ENCODE data around the gene BAHD1.

Gene BAHD1

GRCh38 chr15:40464595-40465185, 23.9 kb downstream of the BAHD1 start:
- no peak for DNase-seq

- no peak for DNase-seq
Observed at GRCh38 chr15:40465939-40466338, 25.2 kb downstream of the BAHD1 start.

GRCh38 chr15:40466426-40467260, 25.9 kb downstream of the BAHD1 start:
- no peak for DNase-seq

GRCh38 chr15:40467261-40467615, 26.5 kb downstream of the BAHD1 start:
- no peak for DNase-seq

- no peak for DNase-seq
Observed at GRCh38 chr15:40468898-40469331, 28.2 kb downstream of the BAHD1 start.

- DNase-seq = no peak
Observed at GRCh38 chr15:40469776-40470390, 29.1 kb downstream of the BAHD1 start.

GRCh38 chr15:40470423-40471104, 29.8 kb downstream of the BAHD1 start, which contains the start of gene CHST14:
TSS of gene CHST14 (plus strand) at chr15:40470984. CDS start at chr15:40471214, 230 bp downstream.
- DNase-seq = peak in 42 of 51 donors; percentile 5 to 78 (median 49)

- peak in 9 of 51 donors; percentile 39 to 68 (median 48) for DNase-seq
Observed at GRCh38 chr15:40471105-40471807, 30.5 kb downstream of the BAHD1 start.

- DNase-seq = peak in 2 of 51 donors; percentile 4 to 17
Observed at GRCh38 chr15:40471808-40472150, 31.0 kb downstream of the BAHD1 start.

GRCh38 chr15:40472171-40472727, 31.5 kb downstream of the BAHD1 start:
- DNase-seq = no peak

GRCh38 chr15:40474581-40474980, 33.8 kb downstream of the BAHD1 start:
- DNase-seq = no peak

GRCh38 chr15:40477642-40478327, 37.0 kb downstream of the BAHD1 start:
- DNase-seq = no peak

- DNase-seq = no peak
Observed at GRCh38 chr15:40479024-40479423, 38.3 kb downstream of the BAHD1 start.

GRCh38 chr15:40481341-40482074, 40.8 kb downstream of the BAHD1 start:
- DNase-seq = no peak

- no peak for DNase-seq
Observed at GRCh38 chr15:40483919-40484318, 43.2 kb downstream of the BAHD1 start.

GRCh38 chr15:40486066-40486770, 45.5 kb downstream of the BAHD1 start:
- DNase-seq = no peak

- no peak for DNase-seq
Observed at GRCh38 chr15:40487816-40488682, 47.3 kb downstream of the BAHD1 start.

Data from hypothalamus (tissue), 51 donors.